ENCODE measurements around the gene GABRR3. TPM values are rescaled to one million over a fixed set of nuclear protein-coding genes. Genes with fewer than 3 reads are reported as not detected.

The GABRR3 gene
- total RNA-seq, 2 experiments from 2014 or later: not detected

GRCh38 chr3:98034036-98034435, 1.1 kb downstream of the GABRR3 start:
- no peaks in the 10 kb centered on the region for H3K9me3 ChIP-seq (ENCODE audit: low read length)
- CTCF ChIA-PET (ENCODE audit: unreplicated experiment): no interaction called here
- TF ChIP-seq EZH2phosphoT487 (IDR thresholded peaks at IDR 0.05; ENCODE audit: borderline replicate concordance, low read depth, low read length): no peak
- TF ChIP-seq CTCF (conservative IDR thresholded peaks at IDR 0.05; ENCODE audit: low read length): no peak
- H3K4me1 ChIP-seq (ENCODE audit: insufficient read depth, low read length, poor library complexity, severe bottlenecking): no peaks in the 10 kb centered on the region
- H3K4me2 ChIP-seq (ENCODE audit: low read length): no peak overlapping the region
- no peak for DNase-seq (ENCODE audit: low spot score)
- no peaks in the 10 kb centered on the region for H3K36me3 ChIP-seq (ENCODE audit: insufficient read depth, low read length)
- H3K9me2 ChIP-seq (ENCODE audit: insufficient read depth, low read length): no peaks in the 10 kb centered on the region
- no TSS peak for BruUV-seq (replicated peaks)
- no peaks in the 10 kb centered on the region for H3K79me2 ChIP-seq (ENCODE audit: insufficient read depth, low read depth, low read length)
- H3K4me3 ChIP-seq (ENCODE audit: low read depth, low read length, poor library complexity, severe bottlenecking): no peak overlapping the region
- POLR2A ChIA-PET: interaction anchor here (0.8 kb wide), 1 partner anchor 268 kb away, joined by 3 read pairs; no protein-coding TSS in a partner anchor
- H4K20me1 ChIP-seq (ENCODE audit: insufficient read depth, low read length): no peaks in the 10 kb centered on the region
- no peak overlapping the region for H2AFZ ChIP-seq (ENCODE audit: low read length)
- intact Hi-C loops (cut with micrococcal nuclease; ENCODE audit: unreplicated experiment): loop anchor here (5.0 to 10.0 kb wide), 2 partner anchors 548 to 781 kb away; no protein-coding TSS in a partner anchor
- H3K27ac ChIP-seq (ENCODE audit: low read depth, low read length, poor library complexity, severe bottlenecking): no peak overlapping the region

GRCh38 chr3:98032904-98033303, 2.2 kb downstream of the GABRR3 start:
- no peak for DNase-seq (ENCODE audit: low spot score)
- Histone ChIP-seq H3K79me2 (ENCODE audit: insufficient read depth, low read depth, low read length) (no peaks in the 10 kb centered on the region), H3K27ac (ENCODE audit: low read depth, low read length, poor library complexity, severe bottlenecking) (no peak overlapping the region), H3K9me3 (ENCODE audit: low read length) (no peaks in the 10 kb centered on the region), H4K20me1 (ENCODE audit: insufficient read depth, low read length) (no peaks in the 10 kb centered on the region), H3K36me3 (ENCODE audit: insufficient read depth, low read length) (no peaks in the 10 kb centered on the region), H3K4me2 (ENCODE audit: low read length) (no peak overlapping the region), H3K9me2 (ENCODE audit: insufficient read depth, low read length) (no peaks in the 10 kb centered on the region), H2AFZ (ENCODE audit: low read length) (no peak overlapping the region), H3K4me1 (ENCODE audit: insufficient read depth, low read length, poor library complexity, severe bottlenecking) (no peaks in the 10 kb centered on the region), H3K4me3 (ENCODE audit: low read depth, low read length, poor library complexity, severe bottlenecking) (no peak overlapping the region)
- intact Hi-C loops (cut with micrococcal nuclease; ENCODE audit: unreplicated experiment): loop anchor here (5.0 to 10.0 kb wide), 2 partner anchors 549 to 782 kb away; no protein-coding TSS in a partner anchor
- ChIA-PET CTCF (ENCODE audit: unreplicated experiment) (no interaction called here), POLR2A (interaction anchor here (0.8 kb wide), 1 partner anchor 269 kb away, joined by 3 read pairs; no protein-coding TSS in a partner anchor)
- TF ChIP-seq EZH2phosphoT487 (IDR thresholded peaks at IDR 0.05; ENCODE audit: borderline replicate concordance, low read depth, low read length) (no peak), CTCF (conservative IDR thresholded peaks at IDR 0.05; ENCODE audit: low read length) (no peak)
- BruUV-seq (replicated peaks): no TSS peak

- no peak for DNase-seq (ENCODE audit: low spot score)
- no peak overlapping the region for H3K27ac ChIP-seq (ENCODE audit: low read depth, low read length, poor library complexity, severe bottlenecking)
- CTCF ChIA-PET (ENCODE audit: unreplicated experiment): no interaction called here
- no TSS peak for BruUV-seq (replicated peaks)
- H3K9me2 ChIP-seq (ENCODE audit: insufficient read depth, low read length): no peaks in the 10 kb centered on the region
- no peaks in the 10 kb centered on the region for H3K9me3 ChIP-seq (ENCODE audit: low read length)
- POLR2A ChIA-PET: interaction anchor here (0.6 kb wide), 1 partner anchor 671 kb away, joined by 3 read pairs; no protein-coding TSS in a partner anchor
- no peak overlapping the region for H3K4me2 ChIP-seq (ENCODE audit: low read length)
- intact Hi-C loops (cut with micrococcal nuclease; ENCODE audit: unreplicated experiment): loop anchor here (5.0 to 10.0 kb wide), 2 partner anchors 550 to 783 kb away; no protein-coding TSS in a partner anchor
- H4K20me1 ChIP-seq (ENCODE audit: insufficient read depth, low read length): no peaks in the 10 kb centered on the region
- TF ChIP-seq CTCF (conservative IDR thresholded peaks at IDR 0.05; ENCODE audit: low read length): no peak
- no peak for TF ChIP-seq EZH2phosphoT487 (IDR thresholded peaks at IDR 0.05; ENCODE audit: borderline replicate concordance, low read depth, low read length)
- H3K4me3 ChIP-seq (ENCODE audit: low read depth, low read length, poor library complexity, severe bottlenecking): no peak overlapping the region
- no peaks in the 10 kb centered on the region for H3K4me1 ChIP-seq (ENCODE audit: insufficient read depth, low read length, poor library complexity, severe bottlenecking)
- no peak overlapping the region for H2AFZ ChIP-seq (ENCODE audit: low read length)
- H3K79me2 ChIP-seq (ENCODE audit: insufficient read depth, low read depth, low read length): no peaks in the 10 kb centered on the region
- H3K36me3 ChIP-seq (ENCODE audit: insufficient read depth, low read length): no peaks in the 10 kb centered on the region
These were observed 2.9 kb downstream of the GABRR3 start for GRCh38 chr3:98032265-98032664.
